ENCODE data around the gene FBXL15. TPM values are rescaled to one million over a fixed set of nuclear protein-coding genes. Genes with fewer than 3 reads are reported as not detected.

The FBXL15 gene
- total and polyA plus RNA-seq, 2 donors (not counting 1 experiment from before 2014, with no cell fraction given), result 15.5 to 20.7 TPM

DNA sequence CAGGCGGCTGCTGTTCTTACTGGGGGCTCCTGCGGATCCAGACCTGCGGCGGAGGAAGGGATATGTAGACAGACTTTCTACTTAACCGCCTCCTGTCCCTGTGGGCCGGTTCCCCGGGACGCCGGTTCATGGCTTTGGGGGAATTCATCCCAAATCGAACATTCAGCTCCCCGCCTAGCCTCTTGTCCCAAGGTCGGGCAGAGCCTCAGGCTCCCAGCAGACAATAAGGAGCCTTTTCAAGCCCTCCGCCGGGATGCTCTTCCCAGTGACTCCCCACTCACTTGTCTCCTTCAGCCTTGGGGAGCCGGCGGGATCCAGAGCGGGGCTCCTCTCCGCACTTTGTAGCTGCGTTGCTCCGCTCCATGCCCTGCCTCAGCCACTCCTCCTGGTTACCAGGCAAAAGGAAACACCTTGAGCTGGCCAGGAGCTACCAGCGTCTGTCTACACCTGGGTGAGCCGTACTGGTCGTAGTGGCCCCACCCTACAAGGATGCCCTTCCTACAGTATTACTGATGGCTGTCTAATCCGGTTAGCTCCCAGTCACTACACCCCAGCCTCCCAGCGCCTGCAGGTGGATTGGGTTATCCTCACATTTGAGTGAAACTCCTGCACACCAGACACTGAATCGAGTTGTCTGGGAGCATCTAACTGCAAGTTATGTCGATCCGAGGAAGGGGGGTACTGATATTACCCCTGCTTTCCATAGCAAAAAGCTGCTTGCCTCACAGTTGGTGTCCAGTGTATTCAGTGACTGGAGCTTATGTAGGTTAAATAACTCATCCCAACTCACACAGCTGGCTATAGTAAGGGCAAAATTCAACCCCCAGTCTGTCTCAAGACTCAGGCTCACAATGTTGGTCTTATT, 30.7 kb downstream of the FBXL15 start, which contains the start of gene C10orf95:
Gene C10orf95 (minus strand): TSS at position 439 of the 865 bp plus-strand sequence. CDS start 450 bp downstream, outside the sequence.
- ChIA-PET CTCF (interaction anchor here (0.6 to 6.2 kb wide), 9 partner anchors 10 to 220 kb away, joined by 3 to 32 read pairs (median 14); partner anchors contain the start of genes CUEDC2, FBXL15 and NFKB2), POLR2A (interaction anchor here (0.5 to 3.4 kb wide), 9 partner anchors 10 to 298 kb away, joined by 3 to 31 read pairs (median 11); partner anchors contain the start of genes ACTR1A, CUEDC2, FBXL15 and NFKB2)
- no peaks in the 10 kb centered on the region for H3K9me3 ChIP-seq (ENCODE audit: control extremely low read depth in 1 of 3, control insufficient read depth in 2 of 3, insufficient read depth in 1 of 3, low read length in 2 of 3)
- peaks cover 13% of the 10 kb centered on the region for H4K20me1 ChIP-seq (ENCODE audit: control insufficient read depth, insufficient read depth, low read length, poor library complexity, severe bottlenecking)
- Mint-ChIP-seq H3K27ac (peak within 1 kb of the TSS; percentile 97), H3K4me3 (peak within 1 kb of the TSS; percentile 97), H3K9me3 (ENCODE audit: insufficient read depth) (no peaks in the 10 kb centered on the region), H3K27me3 (no peaks in the 10 kb centered on the region), H3K4me1 (peaks cover 19% of the 10 kb centered on the region)
- intact Hi-C loops (cut with micrococcal nuclease), result no loop called here
- peak within 1 kb of the TSS; percentile 2 to 67 for H3K27ac ChIP-seq (ENCODE audit: low read length in 2 of 2)
- peak within 1 kb of the TSS; percentile 83 for H2AFZ ChIP-seq (ENCODE audit: insufficient read depth, low read depth, low read length, poor library complexity, severe bottlenecking)
- H3K27me3 ChIP-seq (replicated peaks in 1 of 4; ENCODE audit: control extremely low read depth in 1 of 4, control insufficient read depth in 3 of 4, insufficient read depth in 4 of 4, low read length in 3 of 4), result no peaks in the 10 kb centered on the region
- peaks cover 0 to 20% of the 10 kb centered on the region in 2 experiments for H3K36me3 ChIP-seq (replicated peaks in 1 of 2; ENCODE audit: control extremely low read depth in 1 of 2, control insufficient read depth in 1 of 2, extremely low read depth in 1 of 2, insufficient read depth in 2 of 2, low read length in 1 of 2)
- 31% methylated on average over 26 of the region's 28 CpGs for WGBS (ENCODE audit: insufficient coverage)
- peak within 1 kb of the TSS; percentile 85 for H3K4me2 ChIP-seq (replicated peaks; ENCODE audit: low read depth, low read length, poor library complexity, severe bottlenecking)
- TF ChIP-seq, protein P1, sequence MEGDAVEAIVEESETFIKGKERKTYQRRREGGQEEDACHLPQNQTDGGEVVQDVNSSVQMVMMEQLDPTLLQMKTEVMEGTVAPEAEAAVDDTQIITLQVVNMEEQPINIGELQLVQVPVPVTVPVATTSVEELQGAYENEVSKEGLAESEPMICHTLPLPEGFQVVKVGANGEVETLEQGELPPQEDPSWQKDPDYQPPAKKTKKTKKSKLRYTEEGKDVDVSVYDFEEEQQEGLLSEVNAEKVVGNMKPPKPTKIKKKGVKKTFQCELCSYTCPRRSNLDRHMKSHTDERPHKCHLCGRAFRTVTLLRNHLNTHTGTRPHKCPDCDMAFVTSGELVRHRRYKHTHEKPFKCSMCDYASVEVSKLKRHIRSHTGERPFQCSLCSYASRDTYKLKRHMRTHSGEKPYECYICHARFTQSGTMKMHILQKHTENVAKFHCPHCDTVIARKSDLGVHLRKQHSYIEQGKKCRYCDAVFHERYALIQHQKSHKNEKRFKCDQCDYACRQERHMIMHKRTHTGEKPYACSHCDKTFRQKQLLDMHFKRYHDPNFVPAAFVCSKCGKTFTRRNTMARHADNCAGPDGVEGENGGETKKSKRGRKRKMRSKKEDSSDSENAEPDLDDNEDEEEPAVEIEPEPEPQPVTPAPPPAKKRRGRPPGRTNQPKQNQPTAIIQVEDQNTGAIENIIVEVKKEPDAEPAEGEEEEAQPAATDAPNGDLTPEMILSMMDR (IDR thresholded peaks at IDR 0.05), result no peak
- TF ChIP-seq EZH2 (IDR thresholded peaks at IDR 0.05; ENCODE audit: borderline replicate concordance, insufficient read depth, low read depth, low read length, poor library complexity, severe bottlenecking), result no peak
- DNase-seq, result no peak
- peak within 1 kb of the TSS in 4 of 5 experiments; percentile 54 to 97 (median 81) for H3K4me3 ChIP-seq (ENCODE audit: control extremely low read depth in 1 of 5, extremely low read depth in 1 of 5, insufficient read depth in 1 of 5, low read depth in 2 of 5, low read length in 4 of 5)
- peaks cover 12 to 15% of the 10 kb centered on the region in 2 donors for H3K4me1 ChIP-seq (ENCODE audit: control insufficient read depth in 2 of 2, insufficient read depth in 2 of 2, low read length in 2 of 2)
- peak within 1 kb of the TSS; percentile 75 for H3K9ac ChIP-seq (ENCODE audit: low read length)
- no peak for ATAC-seq (ENCODE audit: low read depth)
- peaks cover 10% of the 10 kb centered on the region for H3K79me2 ChIP-seq (ENCODE audit: control insufficient read depth, insufficient read depth, low read length)

Measured in B cell (primary cell).